ENCODE results near the gene PCNX1. TPM values are rescaled to one million over a fixed set of nuclear protein-coding genes. Genes with fewer than 3 reads are reported as not detected.

PCNX1 gene
- total and polyA plus RNA-seq, 2 donors (not counting 1 experiment from before 2014, with no cell fraction given) = 35.7 to 69.4 TPM

GRCh38 chr14:70885343-70886022 is 21.8 kb upstream of the PCNX1 start:
- Histone ChIP-seq H3K4me1 (ENCODE audit: control insufficient read depth, extremely low read depth, insufficient read depth, low read length) (peaks cover 11% of the 10 kb centered on the region), H4K20me1 (ENCODE audit: control insufficient read depth, extremely low read depth, insufficient read depth, low read length) (no peaks in the 10 kb centered on the region), H2AFZ (ENCODE audit: low read length) (no peak overlapping the region), H3K27me3 (ENCODE audit: control insufficient read depth, insufficient read depth, low read length) (no peaks in the 10 kb centered on the region), H3K36me3 (ENCODE audit: control insufficient read depth, insufficient read depth, low read length) (no peaks in the 10 kb centered on the region), H3K4me2 (ENCODE audit: extremely low read depth, insufficient read depth, low read length) (no peak overlapping the region), H3K27ac (ENCODE audit: insufficient read depth, low read length) (no peak overlapping the region), H3K4me3 (replicated peaks in 1 of 4; ENCODE audit: control extremely low read depth in 1 of 4, insufficient read depth in 1 of 4, low read depth in 3 of 4, low read length in 4 of 4) (no peak overlapping the region), H3K79me2 (ENCODE audit: control insufficient read depth, insufficient read depth, low read length) (no peaks in the 10 kb centered on the region), H3K9me3 (ENCODE audit: control insufficient read depth, insufficient read depth, low read depth, low read length) (no peaks in the 10 kb centered on the region), H3K9ac (ENCODE audit: insufficient read depth, low read length) (no peak overlapping the region)
- TF ChIP-seq CTCF (conservative IDR thresholded peaks at IDR 0.05 in 1 of 2, IDR thresholded peaks at IDR 0.05 in 1 of 2; ENCODE audit: low read depth in 1 of 2, low read length in 2 of 2) (no peak), EZH2 (IDR thresholded peaks at IDR 0.05; ENCODE audit: low read length, missing control alignments) (no peak)
- DNase-seq (ENCODE audit: low read depth in 2 of 2) = no peak

GRCh38 chr14:70886421-70887206 is 20.6 kb upstream of the PCNX1 start:
- no peak overlapping the region for H2AFZ ChIP-seq (ENCODE audit: low read length)
- peak overlapping the region in 1 of 4 experiments; percentile 27 for H3K4me3 ChIP-seq (replicated peaks in 1 of 4; ENCODE audit: control extremely low read depth in 1 of 4, insufficient read depth in 1 of 4, low read depth in 3 of 4, low read length in 4 of 4)

More at GRCh38 chr14:70886421-70887206, 20.6 kb upstream of the PCNX1 start:
- H3K9me3 ChIP-seq (ENCODE audit: control insufficient read depth, insufficient read depth, low read depth, low read length) = no peaks in the 10 kb centered on the region
- H3K9ac ChIP-seq (ENCODE audit: insufficient read depth, low read length) = no peak overlapping the region
- TF ChIP-seq CTCF (conservative IDR thresholded peaks at IDR 0.05 in 1 of 2, IDR thresholded peaks at IDR 0.05 in 1 of 2; ENCODE audit: low read depth in 1 of 2, low read length in 2 of 2) = no peak
- no peak for TF ChIP-seq EZH2 (IDR thresholded peaks at IDR 0.05; ENCODE audit: low read length, missing control alignments)
- peak overlapping the region; percentile 59 for H3K4me2 ChIP-seq (ENCODE audit: extremely low read depth, insufficient read depth, low read length)
- H3K79me2 ChIP-seq (ENCODE audit: control insufficient read depth, insufficient read depth, low read length) = no peaks in the 10 kb centered on the region
- no peak overlapping the region for H3K27ac ChIP-seq (ENCODE audit: insufficient read depth, low read length)
- H3K27me3 ChIP-seq (ENCODE audit: control insufficient read depth, insufficient read depth, low read length) = no peaks in the 10 kb centered on the region
- no peaks in the 10 kb centered on the region for H4K20me1 ChIP-seq (ENCODE audit: control insufficient read depth, extremely low read depth, insufficient read depth, low read length)
- H3K4me1 ChIP-seq (ENCODE audit: control insufficient read depth, extremely low read depth, insufficient read depth, low read length) = peaks cover 11% of the 10 kb centered on the region
- no peak for DNase-seq (ENCODE audit: low read depth in 2 of 2)
- H3K36me3 ChIP-seq (ENCODE audit: control insufficient read depth, insufficient read depth, low read length) = no peaks in the 10 kb centered on the region
